Measurements from ENCODE around the gene ZFYVE16.

- TF ChIP-seq, protein P1, sequence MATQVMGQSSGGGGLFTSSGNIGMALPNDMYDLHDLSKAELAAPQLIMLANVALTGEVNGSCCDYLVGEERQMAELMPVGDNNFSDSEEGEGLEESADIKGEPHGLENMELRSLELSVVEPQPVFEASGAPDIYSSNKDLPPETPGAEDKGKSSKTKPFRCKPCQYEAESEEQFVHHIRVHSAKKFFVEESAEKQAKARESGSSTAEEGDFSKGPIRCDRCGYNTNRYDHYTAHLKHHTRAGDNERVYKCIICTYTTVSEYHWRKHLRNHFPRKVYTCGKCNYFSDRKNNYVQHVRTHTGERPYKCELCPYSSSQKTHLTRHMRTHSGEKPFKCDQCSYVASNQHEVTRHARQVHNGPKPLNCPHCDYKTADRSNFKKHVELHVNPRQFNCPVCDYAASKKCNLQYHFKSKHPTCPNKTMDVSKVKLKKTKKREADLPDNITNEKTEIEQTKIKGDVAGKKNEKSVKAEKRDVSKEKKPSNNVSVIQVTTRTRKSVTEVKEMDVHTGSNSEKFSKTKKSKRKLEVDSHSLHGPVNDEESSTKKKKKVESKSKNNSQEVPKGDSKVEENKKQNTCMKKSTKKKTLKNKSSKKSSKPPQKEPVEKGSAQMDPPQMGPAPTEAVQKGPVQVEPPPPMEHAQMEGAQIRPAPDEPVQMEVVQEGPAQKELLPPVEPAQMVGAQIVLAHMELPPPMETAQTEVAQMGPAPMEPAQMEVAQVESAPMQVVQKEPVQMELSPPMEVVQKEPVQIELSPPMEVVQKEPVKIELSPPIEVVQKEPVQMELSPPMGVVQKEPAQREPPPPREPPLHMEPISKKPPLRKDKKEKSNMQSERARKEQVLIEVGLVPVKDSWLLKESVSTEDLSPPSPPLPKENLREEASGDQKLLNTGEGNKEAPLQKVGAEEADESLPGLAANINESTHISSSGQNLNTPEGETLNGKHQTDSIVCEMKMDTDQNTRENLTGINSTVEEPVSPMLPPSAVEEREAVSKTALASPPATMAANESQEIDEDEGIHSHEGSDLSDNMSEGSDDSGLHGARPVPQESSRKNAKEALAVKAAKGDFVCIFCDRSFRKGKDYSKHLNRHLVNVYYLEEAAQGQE (IDR thresholded peaks at IDR 0.05; ENCODE audit: low read depth) = no peak
- TF ChIP-seq ZBTB7A (IDR thresholded peaks at IDR 0.05; ENCODE audit: low read depth) = no peak
- TF ChIP-seq USF1 (IDR thresholded peaks at IDR 0.05) = no peak
- no peak for TF ChIP-seq TAF1 (IDR thresholded peaks at IDR 0.05; ENCODE audit: low read depth)
- no peak for TF ChIP-seq YY1 (IDR thresholded peaks at IDR 0.05; ENCODE audit: low read depth)
- TF ChIP-seq EGR1 (IDR thresholded peaks at IDR 0.05) = no peak
- TF ChIP-seq RAD21 (IDR thresholded peaks at IDR 0.05; ENCODE audit: low read depth) = no peak
- TF ChIP-seq EP300 (IDR thresholded peaks at IDR 0.05; ENCODE audit: borderline replicate concordance) = no peak
- no peak for TF ChIP-seq TCF12 (IDR thresholded peaks at IDR 0.05; ENCODE audit: low read depth)
- TF ChIP-seq CREB1 (IDR thresholded peaks at IDR 0.05; ENCODE audit: low read depth) = no peak
- no peak for TF ChIP-seq CEBPB (IDR thresholded peaks at IDR 0.05)
- TF ChIP-seq, protein P2, sequence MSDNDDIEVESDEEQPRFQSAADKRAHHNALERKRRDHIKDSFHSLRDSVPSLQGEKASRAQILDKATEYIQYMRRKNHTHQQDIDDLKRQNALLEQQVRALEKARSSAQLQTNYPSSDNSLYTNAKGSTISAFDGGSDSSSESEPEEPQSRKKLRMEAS (IDR thresholded peaks at IDR 0.05) = no peak
- TF ChIP-seq FOXM1 (IDR thresholded peaks at IDR 0.05; ENCODE audit: borderline replicate concordance, low read depth) = no peak
- TF ChIP-seq NFIC (IDR thresholded peaks at IDR 0.05) = no peak
Observed at GRCh38 chr5:80389580-80389979, 18.3 kb upstream of the ZFYVE16 start.
